Nephron (organoid): ENCODE data around the gene PPP4R3A.

Experiments used
- H3K27ac Mint-ChIP-seq, 3 experiments: 2 replicates each; pipeline ENCODE4 v1.8.0; 2020; ENCODE audit warnings: mixed read lengths in 3 of 3, mild to moderate bottlenecking in 2 of 3, moderate library complexity in 1 of 3
- H3K27me3 Mint-ChIP-seq: 2 replicates; pipeline ENCODE4 v1.8.0; 2021; ENCODE audit warnings: low read depth, mild to moderate bottlenecking, moderate library complexity, mixed read lengths
- H3K36me3 Mint-ChIP-seq: 2 replicates; pipeline ENCODE4 v1.8.0; 2020; ENCODE audit warnings: low read depth, mixed read lengths
- H3K4me1 Mint-ChIP-seq: 2 replicates; pipeline ENCODE4 v1.8.0; 2020; ENCODE audit warnings: mixed read lengths
- H3K4me3 Mint-ChIP-seq, 3 experiments: 2 replicates each; pipeline ENCODE4 v1.8.0; 2020; ENCODE audit warnings: mild to moderate bottlenecking in 3 of 3, mixed read lengths in 3 of 3, moderate library complexity in 2 of 3
- H3K9me3 Mint-ChIP-seq: 2 replicates; pipeline ENCODE4 v1.8.0; 2020; ENCODE audit warnings: mixed read lengths
- CTCF ChIP-seq, 3 experiments: fragments of 200-600 bp; sonication (generic); IDR thresholded peaks; one replicate each; pipeline ENCODE4 v1.5.0; 2021; ENCODE audit warnings: antibody characterized with exemption in 3 of 3; ENCODE audit not compliant: unreplicated experiment in 3 of 3

Gene PPP4R3A

GRCh38 chr14:91511043-91511383 lies 903 bp upstream of the PPP4R3A start:
- Mint-ChIP-seq H3K36me3 (peaks cover 24% of the 10 kb centered on the region), H3K9me3 (no peaks in the 10 kb centered on the region), H3K27ac (peak overlapping the region; percentile 100), H3K4me1 (peaks cover 13% of the 10 kb centered on the region), H3K4me3 (peak overlapping the region; percentile 94 to 100 (median 98)), H3K27me3 (no peaks in the 10 kb centered on the region)
- no peak for TF ChIP-seq CTCF (IDR thresholded peaks at IDR 0.05; ENCODE audit: unreplicated experiment in 3 of 3)

GRCh38 chr14:91509878-91510170 lies 286 bp downstream of the PPP4R3A start:
- no peak for TF ChIP-seq CTCF (IDR thresholded peaks at IDR 0.05; ENCODE audit: unreplicated experiment in 3 of 3)

GRCh38 chr14:91509083-91509877 lies 830 bp downstream of the PPP4R3A start:
- peak overlapping the region; percentile 100 for H3K27ac Mint-ChIP-seq
- H3K4me3 Mint-ChIP-seq: peak overlapping the region; percentile 95 to 99 (median 95)
- TF ChIP-seq CTCF (IDR thresholded peaks at IDR 0.05; ENCODE audit: unreplicated experiment in 3 of 3): no peak
- H3K4me1 Mint-ChIP-seq: peaks cover 22% of the 10 kb centered on the region
- peaks cover 35% of the 10 kb centered on the region for H3K36me3 Mint-ChIP-seq
- no peaks in the 10 kb centered on the region for H3K9me3 Mint-ChIP-seq
- no peaks in the 10 kb centered on the region for H3K27me3 Mint-ChIP-seq

More at GRCh38 chr14:91509878-91510170, 286 bp downstream of the PPP4R3A start:
- peaks cover 32% of the 10 kb centered on the region for H3K36me3 Mint-ChIP-seq
- peaks cover 19% of the 10 kb centered on the region for H3K4me1 Mint-ChIP-seq
- peak overlapping the region; percentile 100 for H3K27ac Mint-ChIP-seq
- H3K4me3 Mint-ChIP-seq: peak overlapping the region; percentile 94 to 100 (median 98)
- H3K9me3 Mint-ChIP-seq: no peaks in the 10 kb centered on the region
- no peaks in the 10 kb centered on the region for H3K27me3 Mint-ChIP-seq

- peaks cover 22% of the 10 kb centered on the region for H3K4me1 Mint-ChIP-seq
- TF ChIP-seq CTCF (IDR thresholded peaks at IDR 0.05; ENCODE audit: unreplicated experiment in 3 of 3): no peak
- peak overlapping the region; percentile 91 to 100 (median 99) for H3K27ac Mint-ChIP-seq
- H3K27me3 Mint-ChIP-seq: no peaks in the 10 kb centered on the region
- H3K36me3 Mint-ChIP-seq: peaks cover 42% of the 10 kb centered on the region
- H3K4me3 Mint-ChIP-seq: peak overlapping the region; percentile 95 to 99 (median 95)
- no peaks in the 10 kb centered on the region for H3K9me3 Mint-ChIP-seq
These were observed 2.0 kb downstream of the PPP4R3A start for GRCh38 chr14:91508105-91508504.

GRCh38 chr14:91506226-91506625 lies 3.9 kb downstream of the PPP4R3A start:
- Mint-ChIP-seq H3K27ac (no peak overlapping the region), H3K27me3 (no peaks in the 10 kb centered on the region), H3K4me1 (peaks cover 27% of the 10 kb centered on the region), H3K9me3 (no peaks in the 10 kb centered on the region), H3K4me3 (no peak overlapping the region), H3K36me3 (peaks cover 50% of the 10 kb centered on the region)
- no peak for TF ChIP-seq CTCF (IDR thresholded peaks at IDR 0.05; ENCODE audit: unreplicated experiment in 3 of 3)

- TF ChIP-seq CTCF (IDR thresholded peaks at IDR 0.05; ENCODE audit: unreplicated experiment in 3 of 3): no peak
- Mint-ChIP-seq H3K9me3 (no peaks in the 10 kb centered on the region), H3K4me3 (no peak overlapping the region), H3K4me1 (peaks cover 21% of the 10 kb centered on the region), H3K27ac (no peak overlapping the region), H3K36me3 (peaks cover 50% of the 10 kb centered on the region), H3K27me3 (no peaks in the 10 kb centered on the region)
These were observed 7.1 kb downstream of the PPP4R3A start for GRCh38 chr14:91503000-91503504.
